Measurements from ENCODE around the gene NOTO.
A peak's percentile ranks its signal among the peaks of the same experiment; 100 is the strongest.

Gene NOTO

DNA sequence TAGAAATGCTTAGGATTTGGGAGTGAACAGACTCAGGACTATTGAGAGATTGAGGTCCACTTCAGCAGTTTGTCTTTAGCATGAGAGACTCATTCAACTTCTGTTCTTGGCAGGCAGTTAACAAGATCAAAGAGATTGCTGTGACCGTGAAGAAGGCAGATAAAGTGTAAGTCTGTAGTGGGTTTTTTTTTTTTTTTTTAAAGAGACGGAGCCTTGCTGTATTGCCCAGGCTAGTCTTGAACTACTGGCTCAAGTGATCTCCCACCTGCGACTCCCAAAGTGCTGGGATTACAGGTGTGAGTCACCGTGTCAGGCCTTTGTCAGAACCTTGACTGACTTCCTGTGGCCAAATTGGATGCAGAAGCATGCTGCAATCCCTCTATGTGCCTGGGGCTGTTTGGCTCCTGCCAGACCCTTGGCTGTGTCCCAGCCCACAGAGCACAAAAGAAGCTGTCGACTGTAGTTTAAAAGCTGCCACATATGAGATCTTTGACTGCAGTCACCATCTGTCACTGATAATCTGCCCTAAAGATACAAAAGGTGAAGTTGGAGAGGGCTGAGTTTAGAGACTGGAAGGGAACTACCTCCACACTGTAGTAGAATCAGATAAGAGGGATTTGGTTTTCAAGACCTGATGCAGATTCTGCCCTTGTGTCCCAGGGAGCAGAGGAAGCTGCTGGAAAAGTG, 41.7 kb downstream of the NOTO start:
- DNase-seq (ENCODE audit: low read depth) = peak; percentile 51
- TF ChIP-seq, protein P1, sequence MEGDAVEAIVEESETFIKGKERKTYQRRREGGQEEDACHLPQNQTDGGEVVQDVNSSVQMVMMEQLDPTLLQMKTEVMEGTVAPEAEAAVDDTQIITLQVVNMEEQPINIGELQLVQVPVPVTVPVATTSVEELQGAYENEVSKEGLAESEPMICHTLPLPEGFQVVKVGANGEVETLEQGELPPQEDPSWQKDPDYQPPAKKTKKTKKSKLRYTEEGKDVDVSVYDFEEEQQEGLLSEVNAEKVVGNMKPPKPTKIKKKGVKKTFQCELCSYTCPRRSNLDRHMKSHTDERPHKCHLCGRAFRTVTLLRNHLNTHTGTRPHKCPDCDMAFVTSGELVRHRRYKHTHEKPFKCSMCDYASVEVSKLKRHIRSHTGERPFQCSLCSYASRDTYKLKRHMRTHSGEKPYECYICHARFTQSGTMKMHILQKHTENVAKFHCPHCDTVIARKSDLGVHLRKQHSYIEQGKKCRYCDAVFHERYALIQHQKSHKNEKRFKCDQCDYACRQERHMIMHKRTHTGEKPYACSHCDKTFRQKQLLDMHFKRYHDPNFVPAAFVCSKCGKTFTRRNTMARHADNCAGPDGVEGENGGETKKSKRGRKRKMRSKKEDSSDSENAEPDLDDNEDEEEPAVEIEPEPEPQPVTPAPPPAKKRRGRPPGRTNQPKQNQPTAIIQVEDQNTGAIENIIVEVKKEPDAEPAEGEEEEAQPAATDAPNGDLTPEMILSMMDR (conservative IDR thresholded peaks at IDR 0.05; ENCODE audit: low read depth, low read length) = no peak
- no peak overlapping the region for H3K4me3 ChIP-seq (ENCODE audit: low read depth, low read length)

GRCh38 chr2:73244580-73244979, 42.2 kb downstream of the NOTO start:
- no peak overlapping the region for H3K4me3 ChIP-seq (ENCODE audit: low read depth, low read length)
- no peak for DNase-seq (ENCODE audit: low read depth)
- TF ChIP-seq, protein P1 (conservative IDR thresholded peaks at IDR 0.05; ENCODE audit: low read depth, low read length) = no peak

DNA sequence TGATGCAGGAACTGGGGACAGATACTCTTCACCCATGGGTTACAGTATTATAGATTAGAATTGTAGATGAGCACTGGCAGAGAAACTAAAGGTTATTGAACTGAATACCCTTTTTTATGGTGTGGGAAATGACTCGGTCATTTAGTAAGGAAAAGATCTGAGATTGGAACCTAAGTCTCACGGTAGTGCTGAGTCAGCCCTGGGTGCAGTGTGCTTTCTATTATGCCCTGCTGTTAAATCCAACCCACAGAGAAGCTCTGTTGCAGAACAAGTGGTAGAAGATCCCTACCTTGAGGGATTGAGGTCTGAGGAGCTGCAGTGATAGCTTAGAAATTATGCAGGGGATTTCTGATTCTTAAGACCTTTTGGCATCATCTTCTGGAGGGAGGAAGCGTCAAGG, 44.5 kb downstream of the NOTO start:
- no peak overlapping the region for H3K4me3 ChIP-seq (ENCODE audit: low read depth, low read length)
- TF ChIP-seq, protein P1 (conservative IDR thresholded peaks at IDR 0.05; ENCODE audit: low read depth, low read length) = no peak
- DNase-seq (ENCODE audit: low read depth) = no peak

DNA sequence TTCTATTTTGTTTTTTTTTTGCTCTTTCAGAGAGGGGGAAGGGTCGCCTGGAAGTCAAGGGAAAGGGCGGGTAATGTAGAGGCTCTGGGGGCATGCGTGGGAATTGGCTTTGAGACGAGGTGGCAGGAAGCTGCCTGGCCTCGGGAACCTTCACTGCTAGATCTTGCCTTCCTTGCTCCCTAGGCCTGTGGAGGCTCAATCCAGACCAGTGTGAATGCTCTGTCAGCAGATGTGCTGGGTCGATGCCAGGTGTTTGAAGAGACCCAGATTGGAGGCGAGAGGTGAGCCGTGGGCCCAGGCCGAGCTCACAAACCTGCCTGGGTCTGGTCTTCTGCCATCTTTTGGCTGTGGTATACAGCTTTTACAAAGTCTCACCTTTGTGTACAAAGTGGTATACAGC, 47.3 kb downstream of the NOTO start:
- DNase-seq (ENCODE audit: low read depth) = no peak
- TF ChIP-seq, protein P1 (conservative IDR thresholded peaks at IDR 0.05; ENCODE audit: low read depth, low read length) = no peak
- H3K4me3 ChIP-seq (ENCODE audit: low read depth, low read length) = no peak overlapping the region

GRCh38 chr2:73250872-73251846, 48.8 kb downstream of the NOTO start:
- no peak overlapping the region for H3K4me3 ChIP-seq (ENCODE audit: low read depth, low read length)
- no peak for DNase-seq (ENCODE audit: low read depth)
- TF ChIP-seq, protein P1 (conservative IDR thresholded peaks at IDR 0.05; ENCODE audit: low read depth, low read length) = no peak

DNA sequence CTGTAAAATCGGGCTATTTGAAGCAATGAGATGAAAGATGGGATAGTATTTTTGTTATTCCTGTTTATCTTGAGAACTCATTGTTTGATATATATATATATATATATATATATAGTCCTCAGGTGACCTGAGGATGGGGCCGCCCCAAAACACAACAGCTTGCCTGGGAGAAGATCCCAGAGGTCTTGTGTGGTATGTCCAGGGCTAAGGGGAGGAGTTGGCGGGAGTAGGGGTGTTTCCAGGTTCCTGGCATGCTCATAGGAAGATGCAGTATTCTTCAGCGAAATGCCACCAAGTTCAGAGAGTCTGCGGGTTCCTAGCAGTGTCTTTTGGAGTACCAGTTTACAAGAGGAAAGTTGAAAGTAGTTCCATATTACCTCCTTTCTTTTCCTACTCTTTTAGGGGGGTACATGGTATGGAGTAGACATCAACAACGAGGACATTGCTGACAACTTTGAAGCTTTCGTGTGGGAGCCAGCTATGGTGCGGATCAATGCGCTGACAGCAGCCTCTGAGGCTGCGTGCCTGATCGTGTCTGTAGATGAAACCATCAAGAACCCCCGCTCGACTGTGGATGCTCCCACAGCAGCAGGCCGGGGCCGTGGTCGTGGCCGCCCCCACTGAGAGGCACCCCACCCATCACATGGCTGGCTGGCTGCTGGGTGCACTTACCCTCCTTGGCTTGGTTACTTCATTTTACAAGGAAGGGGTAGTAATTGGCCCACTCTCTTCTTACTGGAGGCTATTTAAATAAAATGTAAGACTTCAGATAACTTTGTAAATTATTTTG, 50.1 kb downstream of the NOTO start:
- no peak for DNase-seq (ENCODE audit: low read depth)
- no peak overlapping the region for H3K4me3 ChIP-seq (ENCODE audit: low read depth, low read length)
- TF ChIP-seq, protein P1 (conservative IDR thresholded peaks at IDR 0.05; ENCODE audit: low read depth, low read length) = no peak
